ENCODE measurements around the gene LRRC37A.
"Not testable (repeated sequence)": the region's sequence is repeated elsewhere in the genome, so short reads cannot be mapped to it uniquely, and the experiment has no call there.

The LRRC37A gene

GRCh38 chr17:46294831-46295230, at the start of gene LRRC37A:
TSS of gene LRRC37A (plus strand) at chr17:46295131. CDS start at chr17:46295134, 3 bp downstream.
- not testable (repeated sequence) for DNase-seq (ENCODE audit: extremely low read depth in 1 of 2, low read depth in 1 of 2)

- not testable (repeated sequence) for DNase-seq (ENCODE audit: extremely low read depth in 1 of 2, low read depth in 1 of 2)
Observed at GRCh38 chr17:46249153-46249552, 45.8 kb upstream of the LRRC37A start.

GRCh38 chr17:46252804-46253203, 42.1 kb upstream of the LRRC37A start:
- DNase-seq (ENCODE audit: extremely low read depth in 1 of 2, low read depth in 1 of 2): not testable (repeated sequence)

GRCh38 chr17:46253722-46254121, 41.2 kb upstream of the LRRC37A start:
- DNase-seq (ENCODE audit: extremely low read depth in 1 of 2, low read depth in 1 of 2): peak; percentile 33 to 69

GRCh38 chr17:46254215-46254614, 40.7 kb upstream of the LRRC37A start:
- not testable (repeated sequence) for DNase-seq (ENCODE audit: extremely low read depth in 1 of 2, low read depth in 1 of 2)

- not testable (repeated sequence) for DNase-seq (ENCODE audit: extremely low read depth in 1 of 2, low read depth in 1 of 2)
Observed at GRCh38 chr17:46256369-46256768, 38.6 kb upstream of the LRRC37A start.

GRCh38 chr17:46259845-46260661, 34.9 kb upstream of the LRRC37A start:
- DNase-seq (ENCODE audit: extremely low read depth in 1 of 2, low read depth in 1 of 2): not testable (repeated sequence)

GRCh38 chr17:46262271-46262670, 32.7 kb upstream of the LRRC37A start:
- DNase-seq (ENCODE audit: extremely low read depth in 1 of 2, low read depth in 1 of 2): no peak

- DNase-seq (ENCODE audit: extremely low read depth in 1 of 2, low read depth in 1 of 2): no peak
Observed at GRCh38 chr17:46264456-46265198, 30.3 kb upstream of the LRRC37A start.

GRCh38 chr17:46266063-46266655, 28.8 kb upstream of the LRRC37A start:
- not testable (repeated sequence) for DNase-seq (ENCODE audit: extremely low read depth in 1 of 2, low read depth in 1 of 2)

- peak; percentile 69 to 80 for DNase-seq (ENCODE audit: extremely low read depth in 1 of 2, low read depth in 1 of 2)
Observed at GRCh38 chr17:46266656-46267544, 28.0 kb upstream of the LRRC37A start.

GRCh38 chr17:46270032-46270431, 24.9 kb upstream of the LRRC37A start:
- no peak for DNase-seq (ENCODE audit: extremely low read depth in 1 of 2, low read depth in 1 of 2)

- no peak for DNase-seq (ENCODE audit: extremely low read depth in 1 of 2, low read depth in 1 of 2)
Observed at GRCh38 chr17:46273541-46274236, 21.2 kb upstream of the LRRC37A start.

GRCh38 chr17:46274238-46274637, 20.7 kb upstream of the LRRC37A start:
- no peak for DNase-seq (ENCODE audit: extremely low read depth in 1 of 2, low read depth in 1 of 2)

GRCh38 chr17:46276728-46277479, 18.0 kb upstream of the LRRC37A start:
- DNase-seq (ENCODE audit: extremely low read depth in 1 of 2, low read depth in 1 of 2): not testable (repeated sequence)

GRCh38 chr17:46281336-46281735, 13.6 kb upstream of the LRRC37A start:
- not testable (repeated sequence) for DNase-seq (ENCODE audit: extremely low read depth in 1 of 2, low read depth in 1 of 2)

- DNase-seq (ENCODE audit: extremely low read depth in 1 of 2, low read depth in 1 of 2): not testable (repeated sequence)
Observed at GRCh38 chr17:46282635-46283034, 12.3 kb upstream of the LRRC37A start.

- peak in 1 of 2 donors; percentile 68 for DNase-seq (ENCODE audit: extremely low read depth in 1 of 2, low read depth in 1 of 2)
Observed at GRCh38 chr17:46284467-46284866, 10.5 kb upstream of the LRRC37A start.

- DNase-seq (ENCODE audit: extremely low read depth in 1 of 2, low read depth in 1 of 2): not testable (repeated sequence)
Observed at GRCh38 chr17:46285500-46285899, 9.4 kb upstream of the LRRC37A start.

Data from stimulated activated CD8-positive, alpha-beta memory T cell treated with anti-CD3 and anti-CD28 coated beads, Interleukin-7, amount 100 ng/mL, for 48 hours (primary cell).